Caco-2 (cell line): ENCODE data around the gene BTD. TPM values are rescaled to one million over a fixed set of nuclear protein-coding genes. Genes with fewer than 3 reads are reported as not detected.

Source experiments
- BruUV-seq: library from RNA; stranded (reverse); fragments of 400-500 nt; replicated peaks from 2 replicates; lab custom pipeline; 2021; lab: Mats Ljungman, UMichigan
- CTCF ChIA-PET: fragments of 300-600 bp; sonication (Branson Sonifier 250); formaldehyde crosslinking; loops from one replicate; lab custom pipeline; 2022; ENCODE audit warnings: antibody characterized with exemption; lab: Charles Lee
- POLR2A ChIA-PET: fragments of 300-600 bp; sonication (Branson Sonifier 250); formaldehyde crosslinking; loops from one replicate; lab custom pipeline; 2022; ENCODE audit warnings: antibody characterized with exemption; lab: Charles Lee
- DNase-seq, 2 experiments: peaks; one replicate each; pipeline versions ENCODE4 v3.0.0 to v3.0.0-alpha.2; 2020 to 2022
- H3K27me3 ChIP-seq: replicated peaks from 2 replicates; pipeline ENCODE4 v1.6.0; 2011; ENCODE audit warnings: low read length; ENCODE audit not compliant: control insufficient read depth, insufficient read depth
- H3K36me3 ChIP-seq: 2 replicates; pipeline ENCODE4 v1.5.1; 2011; ENCODE audit warnings: low read length; ENCODE audit not compliant: control insufficient read depth, insufficient read depth
- H3K4me1 ChIP-seq: fragments of 250-450 bp; sonication (Bioruptor Pico); 2 replicates; pipeline ENCODE4 v1.5.1; 2020; ENCODE audit warnings: mild to moderate bottlenecking
- H3K4me3 ChIP-seq: 2 replicates; pipeline ENCODE4 v1.5.1; 2011; ENCODE audit warnings: low read depth, mild to moderate bottlenecking, control low read depth, low read length
- H3K9me3 ChIP-seq: fragments of 250-450 bp; sonication (Bioruptor Pico); 2 replicates; pipeline ENCODE4 v1.5.1; 2020; ENCODE audit warnings: mild to moderate bottlenecking, moderate library complexity
- H3K27ac Mint-ChIP-seq: one replicate; pipeline ENCODE4 v1.8.0; 2022; ENCODE audit warnings: mixed read lengths; ENCODE audit not compliant: unreplicated experiment
- H3K27me3 Mint-ChIP-seq: one replicate; pipeline ENCODE4 v1.8.0; 2022; ENCODE audit warnings: mixed read lengths; ENCODE audit not compliant: insufficient read depth, unreplicated experiment
- H3K36me3 Mint-ChIP-seq: one replicate; pipeline ENCODE4 v1.8.0; 2022; ENCODE audit warnings: mild to moderate bottlenecking, mixed read lengths; ENCODE audit not compliant: insufficient read depth, unreplicated experiment
- H3K4me1 Mint-ChIP-seq: one replicate; pipeline ENCODE4 v1.8.0; 2022; ENCODE audit warnings: low read depth, mixed read lengths; ENCODE audit not compliant: unreplicated experiment
- H3K4me3 Mint-ChIP-seq: one replicate; pipeline ENCODE4 v1.8.0; 2022; ENCODE audit warnings: mild to moderate bottlenecking, moderate library complexity, mixed read lengths; ENCODE audit not compliant: unreplicated experiment
- H3K9me3 Mint-ChIP-seq: one replicate; pipeline ENCODE4 v1.8.0; 2022; ENCODE audit warnings: mixed read lengths; ENCODE audit not compliant: unreplicated experiment
- intact Hi-C: fragments of 100-400 bp; cut with micrococcal nuclease; formaldehyde crosslinking; loops from one replicate; pipeline ENCODE4 v1.10.0; 2022; ENCODE audit not compliant: unreplicated experiment
- total RNA-seq: library from RNA; stranded (reverse); gene quantifications from 2 replicates; pipeline ENCODE4 v1.2.3, GENCODE V29; 2022
- TF ChIP-seq, protein P1 (sequence below), 2 experiments: fragments of 200-600 bp in 1 of 2; IDR thresholded peaks; 1 replicate in 1 of 2; 2 replicates in 1 of 2; pipeline versions ENCODE4 v1.5.1 to v1.8.0; 2011 to 2022; ENCODE audit warnings: antibody characterized with exemption in 1 of 2, control low read depth in 1 of 2, inconsistent platforms in 1 of 2, low read depth in 1 of 2, low read length in 1 of 2, mild to moderate bottlenecking in 1 of 2, moderate library complexity in 1 of 2; ENCODE audit not compliant: insufficient read depth in 1 of 2, severe bottlenecking in 1 of 2, unreplicated experiment in 1 of 2

The BTD gene
- total RNA-seq, 1 experiment from 2014 or later, result 11.8 TPM

DNA sequence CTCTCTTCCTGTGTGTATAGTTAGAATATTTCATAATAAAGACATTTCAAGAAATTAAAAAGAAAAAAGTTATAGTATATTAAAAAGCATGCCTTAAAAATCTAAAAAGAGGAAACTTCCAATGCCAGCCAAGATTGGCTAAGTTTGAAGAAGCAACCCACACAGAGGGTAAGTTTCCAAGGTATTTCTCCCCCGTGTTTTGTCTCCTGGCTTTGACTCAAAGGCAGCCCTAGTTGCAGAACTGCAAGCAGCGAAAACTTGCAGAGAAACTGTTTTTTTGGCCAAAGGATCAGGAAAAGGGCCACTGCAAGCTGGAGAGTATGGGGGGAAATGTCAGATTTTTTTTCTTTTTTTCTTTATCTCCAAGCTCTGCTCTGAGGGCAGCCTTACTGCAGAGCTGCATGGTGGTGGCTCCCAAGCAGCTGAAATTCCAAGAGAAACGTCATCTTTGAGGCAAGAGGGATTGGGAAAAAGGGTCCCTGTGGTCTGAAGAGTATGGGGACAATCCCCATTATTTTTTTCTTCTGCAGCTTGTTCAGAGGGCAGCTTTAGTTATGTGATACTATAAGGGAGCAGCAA lies 23.2 kb upstream of the BTD start:
- POLR2A ChIA-PET, result no interaction called here
- CTCF ChIA-PET, result no interaction called here
- H3K27ac Mint-ChIP-seq, result no peak overlapping the region
- no peak overlapping the region for H3K4me3 Mint-ChIP-seq
- BruUV-seq, result no TSS peak
- H3K27me3 ChIP-seq, result no peaks in the 10 kb centered on the region
- no peaks in the 10 kb centered on the region; the same call in 1 of the 2 replicates for H3K36me3 ChIP-seq
- H3K9me3 ChIP-seq, result no peaks in the 10 kb centered on the region
- H3K4me3 ChIP-seq, result no peak overlapping the region
- intact Hi-C loops, result no loop called here
- H3K36me3 Mint-ChIP-seq, result peaks cover 13% of the 10 kb centered on the region
- TF ChIP-seq, protein P1, sequence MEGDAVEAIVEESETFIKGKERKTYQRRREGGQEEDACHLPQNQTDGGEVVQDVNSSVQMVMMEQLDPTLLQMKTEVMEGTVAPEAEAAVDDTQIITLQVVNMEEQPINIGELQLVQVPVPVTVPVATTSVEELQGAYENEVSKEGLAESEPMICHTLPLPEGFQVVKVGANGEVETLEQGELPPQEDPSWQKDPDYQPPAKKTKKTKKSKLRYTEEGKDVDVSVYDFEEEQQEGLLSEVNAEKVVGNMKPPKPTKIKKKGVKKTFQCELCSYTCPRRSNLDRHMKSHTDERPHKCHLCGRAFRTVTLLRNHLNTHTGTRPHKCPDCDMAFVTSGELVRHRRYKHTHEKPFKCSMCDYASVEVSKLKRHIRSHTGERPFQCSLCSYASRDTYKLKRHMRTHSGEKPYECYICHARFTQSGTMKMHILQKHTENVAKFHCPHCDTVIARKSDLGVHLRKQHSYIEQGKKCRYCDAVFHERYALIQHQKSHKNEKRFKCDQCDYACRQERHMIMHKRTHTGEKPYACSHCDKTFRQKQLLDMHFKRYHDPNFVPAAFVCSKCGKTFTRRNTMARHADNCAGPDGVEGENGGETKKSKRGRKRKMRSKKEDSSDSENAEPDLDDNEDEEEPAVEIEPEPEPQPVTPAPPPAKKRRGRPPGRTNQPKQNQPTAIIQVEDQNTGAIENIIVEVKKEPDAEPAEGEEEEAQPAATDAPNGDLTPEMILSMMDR (IDR thresholded peaks at IDR 0.05; ENCODE audit: insufficient read depth in 1 of 2, low read depth in 1 of 2, low read length in 1 of 2, severe bottlenecking in 1 of 2, unreplicated experiment in 1 of 2), result no peak
- H3K4me1 ChIP-seq, result no peaks in the 10 kb centered on the region
- no peaks in the 10 kb centered on the region for H3K4me1 Mint-ChIP-seq
- no peaks in the 10 kb centered on the region for H3K9me3 Mint-ChIP-seq
- H3K27me3 Mint-ChIP-seq, result no peaks in the 10 kb centered on the region
- no peak for DNase-seq

DNA sequence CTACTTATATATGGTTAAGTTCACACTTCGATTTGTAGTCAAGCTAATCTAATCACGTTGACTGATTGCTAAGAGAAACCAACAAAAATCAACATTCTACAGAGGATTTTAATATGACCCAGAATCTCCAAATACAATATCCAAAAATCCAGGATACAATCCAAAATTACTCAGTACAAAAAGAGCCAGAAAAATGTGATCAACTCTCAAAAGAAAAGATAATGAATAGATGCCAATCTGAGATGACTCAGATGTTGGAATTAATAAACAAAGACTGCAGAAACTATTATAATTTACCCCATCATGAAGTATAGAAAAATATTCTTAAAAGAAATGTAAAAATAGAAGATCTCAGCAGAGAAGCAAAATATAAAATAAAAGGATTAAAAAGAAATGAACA lies 22.5 kb upstream of the BTD start:
- BruUV-seq, result no TSS peak

DNA sequence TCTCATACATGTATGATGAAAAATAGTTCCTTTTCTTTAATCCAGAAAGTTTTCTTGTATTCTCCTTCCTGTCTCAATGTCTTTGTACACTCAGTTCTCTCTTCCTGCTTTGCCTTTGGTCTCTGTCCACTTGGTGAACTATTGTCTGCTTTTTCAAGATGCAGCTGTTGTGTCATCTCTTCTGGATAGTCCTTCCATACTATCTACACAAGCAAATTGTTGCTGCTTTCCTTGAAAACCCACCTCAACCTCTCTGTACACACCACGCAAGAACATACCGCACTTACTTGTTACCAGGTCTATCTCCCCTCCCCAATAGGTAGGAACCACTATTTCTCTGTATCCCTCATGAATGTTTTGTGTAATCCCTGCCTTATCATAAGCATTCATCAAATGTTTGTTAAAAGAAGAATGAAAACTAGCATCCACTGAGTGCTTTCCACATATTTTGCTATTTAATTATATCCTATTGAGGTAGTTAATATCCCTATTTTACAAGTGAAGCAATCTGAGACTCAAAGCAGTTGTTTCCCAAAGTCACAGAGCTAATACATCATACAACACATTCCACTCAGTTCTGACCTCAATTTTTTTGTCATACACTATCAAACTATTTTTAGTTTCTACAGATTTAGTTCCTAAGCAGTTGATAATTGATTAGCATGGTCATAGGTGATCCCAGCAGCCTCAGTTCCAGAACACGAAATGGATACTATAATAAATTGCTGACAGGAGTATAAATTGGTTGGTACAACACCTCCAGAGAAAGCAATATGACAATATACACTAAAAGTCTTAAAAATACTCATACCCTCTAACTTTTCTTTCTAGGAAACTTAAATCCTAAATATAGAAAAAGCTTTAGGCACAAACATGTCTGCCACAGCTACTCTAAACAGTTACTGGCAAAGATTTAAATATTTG lies 19.8 kb upstream of the BTD start:
- H3K4me3 ChIP-seq, result no peak overlapping the region
- intact Hi-C loops, result no loop called here
- Mint-ChIP-seq H3K27ac (no peak overlapping the region), H3K27me3 (no peaks in the 10 kb centered on the region), H3K4me3 (no peak overlapping the region), H3K36me3 (peaks cover 8% of the 10 kb centered on the region), H3K4me1 (no peaks in the 10 kb centered on the region), H3K9me3 (no peaks in the 10 kb centered on the region)
- H3K4me1 ChIP-seq, result no peaks in the 10 kb centered on the region
- TF ChIP-seq, protein P1 (IDR thresholded peaks at IDR 0.05; ENCODE audit: insufficient read depth in 1 of 2, low read depth in 1 of 2, low read length in 1 of 2, severe bottlenecking in 1 of 2, unreplicated experiment in 1 of 2), result no peak
- POLR2A ChIA-PET, result interaction anchor here (0.6 kb wide), 1 partner anchor 12 kb away, joined by 10 read pairs; no protein-coding TSS in a partner anchor
- no peaks in the 10 kb centered on the region for H3K36me3 ChIP-seq
- DNase-seq, result no peak
- no peaks in the 10 kb centered on the region for H3K9me3 ChIP-seq
- no TSS peak for BruUV-seq
- CTCF ChIA-PET, result no interaction called here
- H3K27me3 ChIP-seq, result no peaks in the 10 kb centered on the region

More for the DNA sequence above, 22.5 kb upstream of the BTD start:
- TF ChIP-seq, protein P1 (IDR thresholded peaks at IDR 0.05; ENCODE audit: insufficient read depth in 1 of 2, low read depth in 1 of 2, low read length in 1 of 2, severe bottlenecking in 1 of 2, unreplicated experiment in 1 of 2), result no peak
- Mint-ChIP-seq H3K27me3 (no peaks in the 10 kb centered on the region), H3K9me3 (no peaks in the 10 kb centered on the region), H3K4me3 (no peak overlapping the region), H3K4me1 (no peaks in the 10 kb centered on the region), H3K27ac (no peak overlapping the region), H3K36me3 (peaks cover 13% of the 10 kb centered on the region)
- Histone ChIP-seq H3K4me3 (no peak overlapping the region), H3K27me3 (no peaks in the 10 kb centered on the region), H3K9me3 (no peaks in the 10 kb centered on the region), H3K4me1 (no peaks in the 10 kb centered on the region), H3K36me3 (no peaks in the 10 kb centered on the region; the same call in 1 of the 2 replicates)
- ChIA-PET CTCF (no interaction called here), POLR2A (no interaction called here)
- no peak for DNase-seq
- intact Hi-C loops, result no loop called here
